Measurements from ENCODE around the gene NRP1. TPM values are rescaled to one million over a fixed set of nuclear protein-coding genes. Genes with fewer than 3 reads are reported as not detected.

NRP1 gene
- total RNA-seq, 1 donor from 2014 or later = 16.1 TPM

- no peaks in the 10 kb centered on the region for H3K27me3 Mint-ChIP-seq (ENCODE audit: low read depth)
- no peak for DNase-seq (ENCODE audit: low read depth, low spot score)
- no peak overlapping the region for H3K4me3 Mint-ChIP-seq
- peaks cover 5% of the 10 kb centered on the region for H3K4me1 Mint-ChIP-seq
- no peak for TF ChIP-seq CTCF (conservative IDR thresholded peaks at IDR 0.05)
- no peak overlapping the region for H3K27ac Mint-ChIP-seq (ENCODE audit: unreplicated experiment)
- H3K9me3 Mint-ChIP-seq = no peaks in the 10 kb centered on the region
- H3K36me3 Mint-ChIP-seq (ENCODE audit: low read depth) = no peaks in the 10 kb centered on the region
Observed at GRCh38 chr10:33136271-33136670, 198.2 kb downstream of the NRP1 start.

- Mint-ChIP-seq H3K27ac (ENCODE audit: unreplicated experiment) (no peak overlapping the region), H3K4me1 (peaks cover 7% of the 10 kb centered on the region), H3K36me3 (ENCODE audit: low read depth) (no peaks in the 10 kb centered on the region), H3K9me3 (no peaks in the 10 kb centered on the region), H3K27me3 (ENCODE audit: low read depth) (no peaks in the 10 kb centered on the region), H3K4me3 (no peak overlapping the region)
- DNase-seq (ENCODE audit: low read depth, low spot score) = no peak
- TF ChIP-seq CTCF (conservative IDR thresholded peaks at IDR 0.05) = no peak
Observed at GRCh38 chr10:33134011-33134751, 200.3 kb downstream of the NRP1 start.

DNA sequence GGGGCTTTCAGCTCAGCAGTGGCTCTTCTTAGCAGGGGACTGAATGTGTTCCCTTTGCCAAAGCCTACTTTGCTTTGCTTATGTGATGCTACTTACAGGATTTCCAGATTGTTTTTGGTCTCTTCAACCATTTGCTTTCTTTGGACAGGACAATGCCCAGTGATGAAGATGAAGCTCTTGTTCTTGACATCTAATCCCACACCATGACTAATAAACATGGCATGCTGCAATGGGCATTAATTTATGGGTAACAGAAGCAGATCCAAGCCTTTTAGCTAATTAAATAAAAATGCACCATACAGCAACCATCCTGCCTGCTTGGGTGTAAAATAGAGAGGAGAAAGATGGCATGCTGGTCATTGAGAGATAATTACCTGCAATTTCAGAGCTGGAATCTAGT, 200.9 kb downstream of the NRP1 start:
- Mint-ChIP-seq H3K27me3 (ENCODE audit: low read depth) (no peaks in the 10 kb centered on the region), H3K4me1 (peaks cover 7% of the 10 kb centered on the region), H3K4me3 (no peak overlapping the region)

GRCh38 chr10:33132626-33133025, 201.8 kb downstream of the NRP1 start:
- TF ChIP-seq CTCF (conservative IDR thresholded peaks at IDR 0.05) = no peak
- Mint-ChIP-seq H3K4me1 (peaks cover 7% of the 10 kb centered on the region), H3K27ac (ENCODE audit: unreplicated experiment) (peak overlapping the region; percentile 1), H3K9me3 (no peaks in the 10 kb centered on the region), H3K36me3 (ENCODE audit: low read depth) (no peaks in the 10 kb centered on the region), H3K27me3 (ENCODE audit: low read depth) (no peaks in the 10 kb centered on the region), H3K4me3 (no peak overlapping the region)
- DNase-seq (ENCODE audit: low read depth, low spot score) = no peak

More for the DNA sequence above, 200.9 kb downstream of the NRP1 start:
- TF ChIP-seq CTCF (conservative IDR thresholded peaks at IDR 0.05) = no peak
- no peak overlapping the region for H3K27ac Mint-ChIP-seq (ENCODE audit: unreplicated experiment)
- H3K9me3 Mint-ChIP-seq = no peaks in the 10 kb centered on the region
- no peaks in the 10 kb centered on the region for H3K36me3 Mint-ChIP-seq (ENCODE audit: low read depth)
- no peak for DNase-seq (ENCODE audit: low read depth, low spot score)

- no peak for TF ChIP-seq CTCF (conservative IDR thresholded peaks at IDR 0.05)
- Mint-ChIP-seq H3K4me3 (no peak overlapping the region), H3K9me3 (no peaks in the 10 kb centered on the region), H3K4me1 (peaks cover 26% of the 10 kb centered on the region), H3K27me3 (ENCODE audit: low read depth) (no peaks in the 10 kb centered on the region), H3K27ac (ENCODE audit: unreplicated experiment) (no peak overlapping the region), H3K36me3 (ENCODE audit: low read depth) (no peaks in the 10 kb centered on the region)
- no peak for DNase-seq (ENCODE audit: low read depth, low spot score)
Observed at GRCh38 chr10:33129996-33130386, 204.5 kb downstream of the NRP1 start.

Measured in neural crest cell (in vitro differentiated cells).